Testis (tissue), 2 donors: ENCODE measurements around the gene BEND4.

Source experiments
- CTCF ChIP-seq, 3 experiments: fragments of 450-650 bp in 2 of 3; fragments of 200-600 bp in 1 of 3; sonication (generic) in 1 of 3; IDR thresholded peaks; one replicate each; pipeline ENCODE4 v1.5.1; 2016 to 2019; ENCODE audit warnings: antibody characterized with exemption in 3 of 3, mild to moderate bottlenecking in 2 of 3, moderate library complexity in 1 of 3
- POLR2A ChIP-seq: fragments of 450-650 bp; IDR thresholded peaks from one replicate; pipeline ENCODE4 v1.6.1; 2017; ENCODE audit warnings: antibody characterized with exemption, mild to moderate bottlenecking, moderate library complexity

GRCh38 chr4:42159271-42160001 is 7.0 kb upstream of the BEND4 start:
- TF ChIP-seq CTCF (IDR thresholded peaks at IDR 0.05) = no peak
- TF ChIP-seq POLR2A = no peak
